ENCODE data around the gene RPS6KA3. TPM values are rescaled to one million over a fixed set of nuclear protein-coding genes. Genes with fewer than 3 reads are reported as not detected.
A peak's percentile ranks its signal among the peaks of the same experiment; 100 is the strongest.
"Not testable (repeated sequence)": the region's sequence is repeated elsewhere in the genome, so short reads cannot be mapped to it uniquely, and the experiment has no call there.

RPS6KA3 gene
- total RNA-seq, 6 experiments from 2014 or later, result 36.0 to 63.7 (median 44.7) TPM

- intact Hi-C loops (cut with DNase I), result no loop called here
- no peak for ATAC-seq
- 90% methylated on average over 1 of the region's 1 CpG for WGBS (ENCODE audit: insufficient coverage, low coverage, low lambda C conversion rate, missing lambda C conversion rate)
Observed at GRCh38 chrX:20132666-20133065, 134.0 kb downstream of the RPS6KA3 start.

GRCh38 chrX:20130357-20130756 lies 136.4 kb downstream of the RPS6KA3 start:
- intact Hi-C loops (cut with DNase I), result no loop called here
- DNase-seq (no peak), ATAC-seq (no peak)
- no peak for TF ChIP-seq POLR2A (IDR thresholded peaks at IDR 0.05)
- TF ChIP-seq CTCF (IDR thresholded peaks at IDR 0.05), result no peak
- H3K27ac ChIP-seq, result no peak overlapping the region
- 94% methylated on average over 1 of the region's 1 CpG for WGBS (ENCODE audit: insufficient coverage, low coverage, low lambda C conversion rate, missing lambda C conversion rate)
- H3K9me3 ChIP-seq, result no peaks in the 10 kb centered on the region
- H3K4me3 ChIP-seq, result no peak overlapping the region
- H3K4me1 ChIP-seq, result no peaks in the 10 kb centered on the region
- H3K36me3 ChIP-seq, result peaks cover 0 to 73% (median 28%) of the 10 kb centered on the region in 4 donors
- H3K27me3 ChIP-seq, result no peaks in the 10 kb centered on the region

More at GRCh38 chrX:20132666-20133065, 134.0 kb downstream of the RPS6KA3 start:
- no peak overlapping the region for H3K4me3 ChIP-seq
- DNase-seq, result no peak
- H3K27me3 ChIP-seq, result no peaks in the 10 kb centered on the region
- no peaks in the 10 kb centered on the region for H3K4me1 ChIP-seq
- TF ChIP-seq CTCF (IDR thresholded peaks at IDR 0.05) (no peak), POLR2A (IDR thresholded peaks at IDR 0.05) (no peak)
- no peaks in the 10 kb centered on the region for H3K9me3 ChIP-seq
- peaks cover 3 to 94% (median 30%) of the 10 kb centered on the region in 4 donors for H3K36me3 ChIP-seq
- H3K27ac ChIP-seq, result no peak overlapping the region

- Histone ChIP-seq H3K27ac (no peak overlapping the region), H3K36me3 (peaks cover 0 to 65% (median 27%) of the 10 kb centered on the region in 4 donors), H3K4me3 (no peak overlapping the region), H3K4me1 (no peaks in the 10 kb centered on the region), H3K27me3 (no peaks in the 10 kb centered on the region), H3K9me3 (no peaks in the 10 kb centered on the region)
- TF ChIP-seq POLR2A (IDR thresholded peaks at IDR 0.05), result no peak
- TF ChIP-seq CTCF (IDR thresholded peaks at IDR 0.05), result no peak
- 100% methylated on average over 1 of the region's 1 CpG for WGBS (ENCODE audit: insufficient coverage, low coverage, low lambda C conversion rate, missing lambda C conversion rate)
- ATAC-seq, result no peak
- no peak for DNase-seq
- intact Hi-C loops (cut with DNase I), result no loop called here
Observed at GRCh38 chrX:20129547-20129946, 137.2 kb downstream of the RPS6KA3 start.

- WGBS (ENCODE audit: insufficient coverage, low coverage, low lambda C conversion rate, missing lambda C conversion rate), result 96% methylated on average over 4 of the region's 4 CpGs
- intact Hi-C loops (cut with DNase I), result no loop called here
- H3K4me1 ChIP-seq, result no peaks in the 10 kb centered on the region
- no peak for ATAC-seq
- H3K4me3 ChIP-seq, result no peak overlapping the region
- H3K9me3 ChIP-seq, result no peaks in the 10 kb centered on the region
- H3K27ac ChIP-seq, result no peak overlapping the region
- H3K27me3 ChIP-seq, result no peaks in the 10 kb centered on the region
- TF ChIP-seq CTCF (IDR thresholded peaks at IDR 0.05), result no peak
- TF ChIP-seq POLR2A (IDR thresholded peaks at IDR 0.05), result no peak
- peaks cover 0 to 56% (median 24%) of the 10 kb centered on the region in 4 donors for H3K36me3 ChIP-seq
- DNase-seq, result no peak
Observed at GRCh38 chrX:20128670-20129069, 138.0 kb downstream of the RPS6KA3 start.

- 2% methylated on average over 3 of the region's 3 CpGs for WGBS (ENCODE audit: insufficient coverage, low coverage, low lambda C conversion rate, missing lambda C conversion rate)
- intact Hi-C loops (cut with DNase I); H3K27me3 ChIP-seq; DNase-seq; H3K27ac ChIP-seq; H3K9me3 ChIP-seq; H3K4me1 ChIP-seq; H3K4me3 ChIP-seq: not testable (repeated sequence)
- peak; percentile 65 to 79 (median 74) for ATAC-seq
- peaks cover 0 to 44% (median 17%) of the 10 kb centered on the region in 4 donors for H3K36me3 ChIP-seq
- peak in 3 of 4 donors; percentile 32 to 40 (median 39) for TF ChIP-seq CTCF (IDR thresholded peaks at IDR 0.05)
Observed at GRCh38 chrX:20127440-20127839, 139.3 kb downstream of the RPS6KA3 start.

GRCh38 chrX:20126833-20127232 lies 139.9 kb downstream of the RPS6KA3 start:
- H3K27ac ChIP-seq; H3K4me3 ChIP-seq; H3K9me3 ChIP-seq; DNase-seq; intact Hi-C loops (cut with DNase I); H3K4me1 ChIP-seq; ATAC-seq; H3K27me3 ChIP-seq: not testable (repeated sequence)
- WGBS (ENCODE audit: insufficient coverage, low coverage, low lambda C conversion rate, missing lambda C conversion rate), result 80% methylated on average over 1 of the region's 1 CpG
- peaks cover 0 to 38% (median 14%) of the 10 kb centered on the region in 4 donors for H3K36me3 ChIP-seq

All from right lobe of liver (tissue), 6 donors.